Measurements from ENCODE around the gene DIPK2A.

- TF ChIP-seq CTCF (IDR thresholded peaks at IDR 0.05) (peak; percentile 49 to 75 (median 64)), POLR2A (IDR thresholded peaks at IDR 0.05) (no peak)
These were observed 20.2 kb upstream of the DIPK2A start for GRCh38 chr3:143951351-143951971.
